KG1 (cell line): Measurements from ENCODE around the gene CS.
"Not testable (repeated sequence)": the region's sequence is repeated elsewhere in the genome, so short reads cannot be mapped to it uniquely, and the experiment has no call there.

Experiments
- DNase-seq: peaks from one replicate; lab custom pipeline; 2025; lab: John Stamatoyannopoulos, UW

The CS gene

GRCh38 chr12:56321027-56321426 lies 20.9 kb upstream of the CS start:
- DNase-seq, result no peak

GRCh38 chr12:56317675-56318074 lies 17.5 kb upstream of the CS start:
- no peak for DNase-seq

- DNase-seq, result peak; percentile 43
Measured at GRCh38 chr12:56315622-56316473, 15.7 kb upstream of the CS start, which contains the start of gene CNPY2. Gene CNPY2, minus strand, starts transcription at chr12:56315988. Its CDS starts 771 bp downstream, at chr12:56315217.

GRCh38 chr12:56315249-56315621 lies 15.1 kb upstream of the CS start:
- no peak for DNase-seq

- no peak for DNase-seq
Measured at GRCh38 chr12:56311003-56311402, 10.9 kb upstream of the CS start.

- DNase-seq, result no peak
Measured at GRCh38 chr12:56308714-56309113, 8.6 kb upstream of the CS start.

- no peak for DNase-seq
Measured at GRCh38 chr12:56307221-56307965, 7.3 kb upstream of the CS start.

- no peak for DNase-seq
Measured at GRCh38 chr12:56304872-56305590, 4.9 kb upstream of the CS start.

- no peak for DNase-seq
Measured at GRCh38 chr12:56304276-56304675, 4.1 kb upstream of the CS start.

- DNase-seq, result no peak
Measured at GRCh38 chr12:56300644-56301464, 724 bp upstream of the CS start.

GRCh38 chr12:56299308-56299852 lies 750 bp downstream of the CS start:
- DNase-seq, result no peak

- no peak for DNase-seq
Measured at GRCh38 chr12:56298828-56299227, 1.3 kb downstream of the CS start.

GRCh38 chr12:56297400-56297799 lies 2.7 kb downstream of the CS start:
- no peak for DNase-seq

GRCh38 chr12:56296295-56296694 lies 3.8 kb downstream of the CS start:
- no peak for DNase-seq

- DNase-seq, result no peak
Measured at GRCh38 chr12:56293795-56294194, 6.3 kb downstream of the CS start.

- DNase-seq, result no peak
Measured at GRCh38 chr12:56288705-56289387, 11.3 kb downstream of the CS start.

GRCh38 chr12:56286044-56286830 lies 13.9 kb downstream of the CS start:
- no peak for DNase-seq

GRCh38 chr12:56284263-56284662 lies 15.9 kb downstream of the CS start:
- not testable (repeated sequence) for DNase-seq

- DNase-seq, result no peak
Measured at GRCh38 chr12:56282579-56282978, 17.6 kb downstream of the CS start.

- DNase-seq, result no peak
Measured at GRCh38 chr12:56282030-56282429, 18.1 kb downstream of the CS start.
